Adrenal gland (tissue), 12 donors: ENCODE data around the gene LPCAT4. TPM values are rescaled to one million over a fixed set of nuclear protein-coding genes. Genes with fewer than 3 reads are reported as not detected.

Source experiments
- DNase-seq, 7 donors: peaks; one replicate each; pipeline ENCODE4 v3.0.0-alpha.2; 2019 to 2020
- H3K27ac ChIP-seq, 5 donors: fragments of 200-600 bp; sonication (generic) in 4 of 5; 1 replicate in 3 of 5; 2 replicates in 2 of 5; pipeline versions ENCODE4 v1.5.1 to v1.8.0; 2016 to 2020; ENCODE audit warnings: mild to moderate bottlenecking in 1 of 5
- H3K27me3 ChIP-seq: fragments of 200-600 bp; 2 replicates; pipeline ENCODE4 v1.8.0; 2021
- H3K36me3 ChIP-seq, 2 donors: fragments of 200-600 bp; replicated peaks in 1 of 2; 1 replicate in 1 of 2; 2 replicates in 1 of 2; pipeline versions ENCODE4 v1.5.1 to v1.8.0; 2018 to 2022
- H3K4me1 ChIP-seq, 2 donors: fragments of 200-600 bp; replicated peaks in 1 of 2; 1 replicate in 1 of 2; 2 replicates in 1 of 2; pipeline versions ENCODE4 v1.5.1 to v1.8.0; 2018 to 2021
- H3K4me3 ChIP-seq, 4 donors: fragments of 200-600 bp; sonication (generic) in 3 of 4; one replicate each; pipeline ENCODE4 v1.5.1; 2016 to 2018
- H3K9me3 ChIP-seq, 3 donors: fragments of 200-600 bp; sonication (generic) in 1 of 3; replicated peaks in 1 of 3; 1 replicate in 2 of 3; 2 replicates in 1 of 3; pipeline versions ENCODE4 v1.5.1 to v1.8.0; 2016 to 2021
- CTCF ChIP-seq, 6 experiments: fragments of 450-650 bp in 4 of 6; fragments of 200-600 bp in 2 of 6; sonication (generic) in 1 of 6; IDR thresholded peaks; 1 replicate in 5 of 6; 2 replicates in 1 of 6; pipeline versions ENCODE4 v1.5.1 to v1.8.0; 2016 to 2021; ENCODE audit warnings: antibody characterized with exemption in 6 of 6, mild to moderate bottlenecking in 2 of 6, moderate library complexity in 1 of 6
- POLR2A ChIP-seq, 2 donors: fragments of 450-650 bp; IDR thresholded peaks; one replicate each; pipeline ENCODE4 v1.6.1; 2017; ENCODE audit warnings: antibody characterized with exemption in 2 of 2, mild to moderate bottlenecking in 2 of 2, moderate library complexity in 1 of 2
- WGBS, 4 donors: extraction: QIAGEN DNeasy Blood & Tissue Kit in 2 of 4; methylation state at CpG; one replicate each; pipeline versions ENCODE4 v1.1.5 to v1.1.7; 2013 to 2017; 5-methylcytosine and 5-hydroxymethylcytosine counted together
- intact Hi-C, 2 donors: fragments of 100-400 bp; cut with DNase I; formaldehyde crosslinking; loops; one replicate each; pipeline versions ENCODE4 v1.14.1 to v1.15.0; 2022 to 2023
- polyA plus RNA-seq, 3 donors: library from polyadenylated mRNA; stranded (reverse); fragments of 200-250 nt in 2 of 3; fragments of 350-450 nt in 1 of 3; fragmentation: Illumina TruSeq in 1 of 3; extraction: RNeasy Lipid Tissue Mini Kit (QIAGEN cat#74804) in 1 of 3; gene quantifications; one replicate each; pipeline ENCODE4 v1.2.3, GENCODE V29; 2013 to 2014
- total RNA-seq, 9 donors: library from RNA; depleted of rRNA in 4 of 9; stranded (reverse); fragments of >200 nt in 4 of 9; fragments of 120-200 nt in 1 of 9; fragmentation: NEBNext Ultra II Directional in 1 of 9; extraction: Animal tissue kit (Norgen Biotek cat#: 25700) in 1 of 9; gene quantifications; one replicate each; pipeline versions ENCODE4 v1.1.0 to v1.2.4, GENCODE V29; 2013 to 2023
- donor health status: healthy with polysubstance abuse.
- donor health status: Bipolar disorder and iron deficiency.
- donor health status: DM: yes; HTN: yes; CAD: no.
- donor health status: DM: no; HTN: no; CAD: no.
- donor health status: DM: no; HTN: no; CAD: no.
- donor health status: DM: yes; HTN: yes; CAD: no.

LPCAT4 gene
- total and polyA plus RNA-seq, 12 donors = 1.2 to 31.6 (median 12.6) TPM

DNA sequence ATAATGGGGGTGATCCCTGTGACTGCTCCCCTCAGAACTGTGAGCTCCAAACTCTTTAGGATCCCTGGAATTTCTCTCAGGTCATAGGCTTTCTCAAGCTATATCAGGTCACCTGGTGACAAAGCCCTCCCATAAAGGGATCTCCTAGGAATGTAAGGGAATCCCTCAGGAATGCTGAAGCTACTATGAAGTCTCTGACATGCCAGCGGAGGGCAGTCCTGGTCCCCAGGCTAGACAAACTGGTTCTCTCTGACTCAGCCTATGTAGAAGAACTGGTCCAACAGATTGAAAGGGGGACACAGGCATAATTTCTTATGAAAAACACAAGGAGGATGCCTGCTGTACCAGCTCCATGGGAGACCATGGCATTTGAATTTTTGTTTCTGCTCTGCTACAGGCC is 6.7 kb downstream of the LPCAT4 start:
- TF ChIP-seq CTCF (IDR thresholded peaks at IDR 0.05) (no peak), POLR2A (IDR thresholded peaks at IDR 0.05) (no peak)
- Histone ChIP-seq H3K27ac (no peak overlapping the region), H3K36me3 (peaks cover 0 to 4% of the 10 kb centered on the region in 2 donors), H3K27me3 (no peaks in the 10 kb centered on the region), H3K4me3 (no peak overlapping the region), H3K9me3 (no peaks in the 10 kb centered on the region), H3K4me1 (no peaks in the 10 kb centered on the region)
- 96 to 100% (median 100%) methylated on average over 1 of the region's 1 CpG for WGBS, 4 donors
- no peak for DNase-seq
- intact Hi-C loops = loop anchor here (10.0 kb wide), 3 partner anchors 115 to 295 kb away; no protein-coding TSS in a partner anchor

DNA sequence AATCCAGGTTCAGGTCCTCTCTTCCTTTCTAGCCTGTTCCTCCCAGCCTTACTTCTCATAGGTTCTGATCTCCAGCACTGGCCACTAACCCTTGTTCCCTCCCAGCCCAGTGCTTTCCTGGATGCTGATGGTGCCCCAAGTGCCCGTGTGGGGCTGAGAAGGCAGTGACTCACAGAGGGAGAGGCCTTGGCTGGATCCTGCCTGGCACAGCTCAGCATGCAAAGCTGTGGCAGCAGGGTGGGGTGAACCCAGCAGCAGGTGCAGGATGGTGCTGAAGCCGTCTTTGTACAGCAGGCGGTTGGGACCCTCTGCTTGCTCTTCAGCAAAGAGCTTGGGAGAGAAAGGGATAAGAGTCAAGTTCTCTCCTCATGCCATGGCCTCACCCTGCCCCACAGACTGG is 7.6 kb downstream of the LPCAT4 start:
- Histone ChIP-seq H3K4me3 (no peak overlapping the region), H3K36me3 (peaks cover 0 to 4% of the 10 kb centered on the region in 2 donors), H3K27ac (no peak overlapping the region), H3K9me3 (no peaks in the 10 kb centered on the region), H3K4me1 (no peaks in the 10 kb centered on the region), H3K27me3 (no peaks in the 10 kb centered on the region)
- peak in 6 of 7 donors; percentile 31 to 64 (median 51) for DNase-seq
- intact Hi-C loops = no loop called here
- WGBS, 4 donors = 43 to 73% (median 57%) methylated on average over 3 of the region's 3 CpGs
- no peak for TF ChIP-seq POLR2A (IDR thresholded peaks at IDR 0.05)
- no peak for TF ChIP-seq CTCF (IDR thresholded peaks at IDR 0.05)

- intact Hi-C loops = no loop called here
- 86 to 97% (median 96%) methylated on average over 4 of the region's 4 CpGs for WGBS, 4 donors
- H3K27me3 ChIP-seq = no peaks in the 10 kb centered on the region
- no peaks in the 10 kb centered on the region for H3K4me1 ChIP-seq
- no peak for DNase-seq
- TF ChIP-seq CTCF (IDR thresholded peaks at IDR 0.05) = no peak
- TF ChIP-seq POLR2A (IDR thresholded peaks at IDR 0.05) = no peak
- peaks cover 0 to 4% of the 10 kb centered on the region in 2 donors for H3K36me3 ChIP-seq
- no peak overlapping the region for H3K27ac ChIP-seq
- H3K9me3 ChIP-seq = no peaks in the 10 kb centered on the region
- H3K4me3 ChIP-seq = no peak overlapping the region
Measured at GRCh38 chr15:34358948-34359347, 8.0 kb downstream of the LPCAT4 start.

DNA sequence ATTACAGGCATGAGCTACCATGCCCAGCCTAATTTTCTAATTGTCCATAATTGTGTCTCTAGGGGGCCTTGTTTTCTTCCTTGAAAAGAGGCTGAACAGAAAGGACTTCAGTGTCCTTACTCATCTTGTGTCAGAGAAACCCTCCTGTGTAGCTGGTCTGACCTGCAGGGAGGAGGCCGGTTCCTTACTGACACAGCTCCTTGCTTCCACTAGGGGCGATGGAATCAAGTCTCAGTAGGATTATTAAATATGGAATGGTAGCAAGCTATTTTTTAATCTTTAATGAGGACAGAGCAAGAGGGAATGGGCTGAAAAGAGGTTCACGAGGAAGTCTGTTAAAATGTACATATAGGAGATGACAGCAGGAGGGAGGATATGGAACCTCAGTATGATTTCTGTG is 8.6 kb downstream of the LPCAT4 start:
- Histone ChIP-seq H3K9me3 (no peaks in the 10 kb centered on the region), H3K4me1 (no peaks in the 10 kb centered on the region), H3K36me3 (peaks cover 0 to 4% of the 10 kb centered on the region in 2 donors), H3K27ac (no peak overlapping the region), H3K4me3 (no peak overlapping the region), H3K27me3 (no peaks in the 10 kb centered on the region)
- intact Hi-C loops = no loop called here
- 69 to 90% (median 79%) methylated on average over 3 of the region's 3 CpGs for WGBS, 4 donors
- TF ChIP-seq CTCF (IDR thresholded peaks at IDR 0.05) = no peak
- no peak for DNase-seq
